ENCODE results near the gene TMEM63B.

GRCh38 chr6:44116641-44117382 is 10.5 kb upstream of the TMEM63B start:
- TF ChIP-seq POLR2A (IDR thresholded peaks at IDR 0.05; ENCODE audit: low read depth, low read length), result no peak
- no peak for TF ChIP-seq POLR2AphosphoS5 (IDR thresholded peaks at IDR 0.05; ENCODE audit: low read depth, low read length)

Measured in GM12892 (cell line).